HFFc6 (cell line): ENCODE measurements around the gene DDX39B. TPM values are rescaled to one million over a fixed set of nuclear protein-coding genes. Genes with fewer than 3 reads are reported as not detected.

Source experiments
- DNase-seq: peaks from one replicate; pipeline ENCODE4 v3.0.0-alpha.2; 2018
- H3K27ac Mint-ChIP-seq: 2 replicates; pipeline ENCODE4 v1.8.0; 2020; ENCODE audit warnings: mild to moderate bottlenecking, mixed read lengths
- H3K27me3 Mint-ChIP-seq: 2 replicates; pipeline ENCODE4 v1.8.0; 2021; ENCODE audit warnings: mild to moderate bottlenecking, moderate library complexity, mixed read lengths; ENCODE audit not compliant: insufficient read depth
- H3K36me3 Mint-ChIP-seq: 2 replicates; pipeline ENCODE4 v1.8.0; 2021; ENCODE audit warnings: low read depth, mixed read lengths
- H3K4me1 Mint-ChIP-seq: 2 replicates; pipeline ENCODE4 v1.8.0; 2020; ENCODE audit warnings: low read depth, mixed read lengths
- H3K4me3 Mint-ChIP-seq: 2 replicates; pipeline ENCODE4 v1.8.0; 2020; ENCODE audit warnings: mild to moderate bottlenecking, moderate library complexity, mixed read lengths
- H3K9me3 Mint-ChIP-seq: 2 replicates; pipeline ENCODE4 v1.8.0; 2020; ENCODE audit warnings: mild to moderate bottlenecking, mixed read lengths
- total RNA-seq, 6 experiments: library from RNA; stranded (reverse); fragmentation: NEBNext Ultra II Directional; extraction: Animal tissue kit (Norgen Biotek cat#: 25700); gene quantifications; 2 replicates in 1 of 6; 3 replicates in 5 of 6; pipeline ENCODE4 v1.2.3, GENCODE V29; 2021
- TF ChIP-seq, protein P1 (sequence below): fragments of 200-600 bp; sonication (generic); IDR thresholded peaks from 2 replicates; pipeline ENCODE4 v1.5.0; 2021; ENCODE audit warnings: antibody characterized with exemption, mild to moderate bottlenecking

Gene DDX39B
- total RNA-seq, 6 experiments from 2014 or later: 312 to 380 (median 358) TPM

DNA sequence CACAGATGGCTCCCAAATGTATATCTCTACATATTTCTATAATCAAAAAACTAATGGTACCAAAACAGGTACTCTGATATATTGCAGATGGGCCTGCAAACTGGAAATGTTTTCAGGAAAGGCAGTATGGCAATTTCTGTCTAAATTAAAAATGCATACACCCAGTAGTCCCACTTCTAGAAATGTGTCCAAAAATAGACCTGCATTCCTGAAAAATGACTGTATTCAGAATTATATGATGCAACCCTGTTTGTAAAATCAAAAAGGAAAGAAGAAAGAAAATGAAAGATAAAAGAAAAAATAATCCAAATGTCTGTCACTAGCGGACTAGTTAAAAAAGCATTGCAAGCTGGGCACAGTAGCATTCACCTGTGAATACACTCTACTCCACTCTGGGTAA lies 56.7 kb downstream of the DDX39B start:
- no peak for DNase-seq
- Mint-ChIP-seq H3K36me3 (no peaks in the 10 kb centered on the region), H3K9me3 (no peaks in the 10 kb centered on the region), H3K4me1 (no peaks in the 10 kb centered on the region), H3K27me3 (peaks cover 16% of the 10 kb centered on the region), H3K27ac (no peak overlapping the region), H3K4me3 (no peak overlapping the region)
- TF ChIP-seq, protein P1, sequence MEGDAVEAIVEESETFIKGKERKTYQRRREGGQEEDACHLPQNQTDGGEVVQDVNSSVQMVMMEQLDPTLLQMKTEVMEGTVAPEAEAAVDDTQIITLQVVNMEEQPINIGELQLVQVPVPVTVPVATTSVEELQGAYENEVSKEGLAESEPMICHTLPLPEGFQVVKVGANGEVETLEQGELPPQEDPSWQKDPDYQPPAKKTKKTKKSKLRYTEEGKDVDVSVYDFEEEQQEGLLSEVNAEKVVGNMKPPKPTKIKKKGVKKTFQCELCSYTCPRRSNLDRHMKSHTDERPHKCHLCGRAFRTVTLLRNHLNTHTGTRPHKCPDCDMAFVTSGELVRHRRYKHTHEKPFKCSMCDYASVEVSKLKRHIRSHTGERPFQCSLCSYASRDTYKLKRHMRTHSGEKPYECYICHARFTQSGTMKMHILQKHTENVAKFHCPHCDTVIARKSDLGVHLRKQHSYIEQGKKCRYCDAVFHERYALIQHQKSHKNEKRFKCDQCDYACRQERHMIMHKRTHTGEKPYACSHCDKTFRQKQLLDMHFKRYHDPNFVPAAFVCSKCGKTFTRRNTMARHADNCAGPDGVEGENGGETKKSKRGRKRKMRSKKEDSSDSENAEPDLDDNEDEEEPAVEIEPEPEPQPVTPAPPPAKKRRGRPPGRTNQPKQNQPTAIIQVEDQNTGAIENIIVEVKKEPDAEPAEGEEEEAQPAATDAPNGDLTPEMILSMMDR: no peak

DNA sequence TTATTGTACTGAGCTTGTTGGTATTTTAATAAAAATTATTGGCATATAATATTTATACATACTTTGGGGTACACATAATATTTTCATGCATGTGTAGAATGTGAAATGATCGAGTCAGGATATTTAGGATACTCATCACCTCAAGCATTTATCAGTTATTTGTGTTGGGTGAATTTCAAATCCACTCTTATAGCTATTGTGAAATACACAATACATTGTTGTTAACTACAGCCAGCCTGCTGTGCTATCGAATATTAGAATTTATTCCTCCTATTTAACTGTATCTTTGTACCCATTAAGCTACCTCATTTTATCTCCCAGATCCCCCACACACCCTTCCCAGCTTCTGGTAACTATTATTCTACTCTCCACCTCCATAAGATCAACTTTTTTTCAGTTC lies 58.4 kb downstream of the DDX39B start:
- no peaks in the 10 kb centered on the region for H3K9me3 Mint-ChIP-seq
- no peak overlapping the region for H3K4me3 Mint-ChIP-seq
- peaks cover 30% of the 10 kb centered on the region for H3K27me3 Mint-ChIP-seq
- TF ChIP-seq, protein P1: no peak
- H3K4me1 Mint-ChIP-seq: no peaks in the 10 kb centered on the region
- H3K27ac Mint-ChIP-seq: no peak overlapping the region
- DNase-seq: no peak
- H3K36me3 Mint-ChIP-seq: no peaks in the 10 kb centered on the region

DNA sequence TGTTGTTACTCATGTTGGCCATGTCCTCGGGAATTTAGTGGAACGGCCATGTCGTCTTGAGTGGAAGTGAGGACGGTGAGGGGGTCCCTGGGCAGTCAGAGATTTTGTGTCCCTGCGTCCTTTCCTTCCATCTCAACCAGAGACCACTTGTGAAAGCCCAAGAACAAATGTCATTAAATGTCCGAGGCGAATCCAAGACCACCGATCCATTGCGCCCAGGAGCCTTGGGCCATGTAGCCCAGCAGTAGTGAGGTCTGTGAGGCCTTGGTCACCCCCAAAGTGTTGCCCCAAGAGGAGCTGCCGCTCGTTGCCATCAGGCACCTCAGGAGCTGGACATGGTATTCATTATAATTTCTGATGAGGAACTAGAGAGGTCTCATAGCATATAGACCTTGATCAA lies 61.2 kb downstream of the DDX39B start:
- no peaks in the 10 kb centered on the region for H3K36me3 Mint-ChIP-seq
- H3K27me3 Mint-ChIP-seq: peaks cover 43% of the 10 kb centered on the region
- TF ChIP-seq, protein P1: no peak
- no peak for DNase-seq
- H3K4me1 Mint-ChIP-seq: no peaks in the 10 kb centered on the region; the same call in 1 of the 2 replicates
- H3K27ac Mint-ChIP-seq: no peak overlapping the region
- H3K9me3 Mint-ChIP-seq: no peaks in the 10 kb centered on the region
- no peak overlapping the region for H3K4me3 Mint-ChIP-seq

Other genes with a start within 250 kb of the DDX39B start
- gene HLA-B, start 184.8 kb downstream of the DDX39B start, total RNA-seq: 100 to 1,000 TPM in 4 of 6 experiments, 10 to 100 TPM in 2; 74.1 to 178 (median 162) TPM
- 10 to 100 TPM; 14.7 to 24.0 (median 17.7) TPM for gene MICA, start 138.4 kb downstream of the DDX39B start, total RNA-seq
- 10 to 100 TPM; 16.0 to 26.0 (median 22.6) TPM for gene MICB, start 43.9 kb downstream of the DDX39B start, total RNA-seq
- not detected for gene MCCD1, start 13.0 kb downstream of the DDX39B start, total RNA-seq
- 1 to 10 TPM; 2.9 to 4.1 (median 3.2) TPM for gene ATP6V1G2, start 4.6 kb upstream of the DDX39B start, total RNA-seq
- gene NFKBIL1, start 5.6 kb upstream of the DDX39B start, total RNA-seq: 10 to 100 TPM; 11.8 to 15.9 (median 13.6) TPM
- not detected for gene LTA, start 30.3 kb upstream of the DDX39B start, total RNA-seq
- gene TNF, start 33.6 kb upstream of the DDX39B start, total RNA-seq: under 1 TPM; 0.12 to 0.41 (median 0.23) TPM
- gene LTB, start 40.4 kb upstream of the DDX39B start, total RNA-seq: under 1 TPM in 1 of 6 experiments, not detected in 5; 0.38 TPM
- not detected for gene LST1, start 44.3 kb upstream of the DDX39B start, total RNA-seq
- gene NCR3, start 51.0 kb upstream of the DDX39B start, total RNA-seq: not detected
- gene AIF1, start 73.2 kb upstream of the DDX39B start, total RNA-seq: not detected
- 100 to 1,000 TPM; 216 to 259 (median 231) TPM for gene PRRC2A, start 78.7 kb upstream of the DDX39B start, total RNA-seq
- gene BAG6, start 110.7 kb upstream of the DDX39B start, total RNA-seq: 100 to 1,000 TPM; 247 to 273 (median 262) TPM
- 1 to 10 TPM; 2.4 to 4.3 (median 2.8) TPM for gene APOM, start 113.9 kb upstream of the DDX39B start, total RNA-seq
- 10 to 100 TPM; 13.4 to 16.2 (median 14.9) TPM for gene C6orf47, start 118.8 kb upstream of the DDX39B start, total RNA-seq
- 10 to 100 TPM; 11.6 to 14.9 (median 13.0) TPM for gene GPANK1, start 123.0 kb upstream of the DDX39B start, total RNA-seq
- 100 to 1,000 TPM; 200 to 255 (median 225) TPM for gene CSNK2B, start 124.1 kb upstream of the DDX39B start, total RNA-seq
- 1 to 10 TPM; 4.6 to 6.0 (median 5.3) TPM for gene LY6G5B, start 128.0 kb upstream of the DDX39B start, total RNA-seq
- 1 to 10 TPM; 2.2 to 2.9 (median 2.8) TPM for gene LY6G5C, start 139.1 kb upstream of the DDX39B start, total RNA-seq
- gene ABHD16A, start 161.3 kb upstream of the DDX39B start, total RNA-seq: 10 to 100 TPM; 27.4 to 39.6 (median 32.0) TPM
- gene LY6G6F, start 164.9 kb upstream of the DDX39B start, total RNA-seq: not detected
- not detected for gene LY6G6D, start 173.3 kb upstream of the DDX39B start, total RNA-seq
- not detected for gene LY6G6C, start 179.7 kb upstream of the DDX39B start, total RNA-seq
- not detected for gene MPIG6B, start 181.4 kb upstream of the DDX39B start, total RNA-seq
- gene DDAH2, start 187.3 kb upstream of the DDX39B start, total RNA-seq: 10 to 100 TPM; 44.0 to 47.8 (median 46.0) TPM
- 100 to 1,000 TPM; 638 to 833 (median 745) TPM for gene CLIC1, start 194.5 kb upstream of the DDX39B start, total RNA-seq
- 10 to 100 TPM in 4 of 6 experiments, 1 to 10 TPM in 2; 7.4 to 14.8 (median 12.6) TPM for gene MSH5, start 198.0 kb upstream of the DDX39B start, total RNA-seq
- gene SAPCD1, start 220.7 kb upstream of the DDX39B start, total RNA-seq: 1 to 10 TPM in 5 of 6 experiments, under 1 TPM in 1; 0.91 to 2.4 (median 1.3) TPM
- under 1 TPM; 0.24 to 0.83 (median 0.64) TPM for gene VWA7, start 235.3 kb upstream of the DDX39B start, total RNA-seq